Effector CD4-positive, alpha-beta T cell (primary cell): ENCODE measurements around the gene C2CD3.
"Not testable (repeated sequence)": the region's sequence is repeated elsewhere in the genome, so short reads cannot be mapped to it uniquely, and the experiment has no call there.

Experiments
- DNase-seq: peaks from one replicate; pipeline ENCODE4 v3.0.0-alpha.2; 2020

C2CD3 gene

GRCh38 chr11:74066663-74067062, 104.1 kb downstream of the C2CD3 start:
- not testable (repeated sequence) for DNase-seq

GRCh38 chr11:74065534-74065933, 105.3 kb downstream of the C2CD3 start:
- not testable (repeated sequence) for DNase-seq

GRCh38 chr11:74063628-74064027, 107.2 kb downstream of the C2CD3 start:
- DNase-seq: not testable (repeated sequence)

- not testable (repeated sequence) for DNase-seq
These were observed 109.2 kb downstream of the C2CD3 start for GRCh38 chr11:74061599-74061998.

DNA sequence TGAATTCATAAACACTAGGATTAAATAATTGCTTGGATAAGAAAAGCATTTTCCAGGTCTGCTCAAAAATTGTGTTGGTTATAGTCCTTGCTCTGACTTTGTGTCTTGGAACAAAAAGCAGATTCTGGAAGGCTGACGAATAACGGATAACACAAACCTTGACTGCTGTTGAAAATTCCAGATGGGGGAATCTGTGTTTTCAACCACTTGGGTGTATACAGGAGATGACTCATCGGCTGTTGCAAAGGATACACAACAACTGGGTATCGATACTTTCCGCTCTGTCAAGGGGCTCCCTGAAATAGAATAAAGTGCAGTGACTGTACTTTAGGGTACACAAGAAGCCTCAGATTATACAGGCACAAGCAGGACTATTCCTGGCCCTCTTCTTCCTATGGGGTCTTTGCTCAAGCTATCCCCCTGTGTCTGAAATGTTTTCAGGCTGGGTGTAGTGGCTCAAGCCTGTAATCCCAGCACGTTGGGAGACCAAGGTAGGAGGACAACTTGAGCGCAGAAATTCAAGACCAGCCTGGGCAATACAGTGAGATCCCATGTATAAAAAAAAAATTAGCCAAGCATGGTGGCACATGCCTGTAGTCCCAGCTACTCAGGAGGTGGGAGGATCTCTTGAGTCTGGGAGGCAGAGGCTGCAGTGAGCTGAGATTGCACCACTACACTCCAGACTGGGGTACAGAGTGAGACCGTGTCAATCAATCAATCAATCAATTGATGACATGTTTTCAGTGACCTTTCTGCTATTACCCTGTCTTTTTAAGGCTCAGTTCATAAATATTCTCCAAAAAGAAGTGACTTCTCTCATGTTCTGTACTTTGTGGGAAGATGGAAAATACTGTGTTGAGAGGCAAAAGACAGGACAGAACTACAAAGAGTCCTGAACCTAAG, 113.3 kb downstream of the C2CD3 start:
- DNase-seq: no peak

DNA sequence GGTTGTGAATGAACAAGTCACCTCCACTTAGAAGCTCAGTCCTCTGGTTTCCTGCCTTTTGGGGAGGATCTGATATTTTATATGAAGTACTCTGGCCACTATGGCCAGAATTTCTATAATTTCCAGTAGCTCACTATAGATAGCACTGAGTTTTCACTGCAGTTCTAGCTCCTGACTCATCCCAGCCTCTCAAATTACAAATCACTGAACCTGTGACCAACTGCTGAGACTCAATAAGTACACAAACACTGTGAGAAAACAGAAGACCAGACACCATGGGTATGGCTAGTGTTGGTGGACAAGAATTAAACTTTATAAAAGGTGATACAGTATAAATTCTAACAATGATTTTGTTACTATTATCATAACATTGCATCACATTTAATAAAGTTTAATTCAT, 114.9 kb downstream of the C2CD3 start:
- DNase-seq: no peak

- DNase-seq: no peak
These were observed 120.3 kb downstream of the C2CD3 start for GRCh38 chr11:74050465-74050864.

- DNase-seq: no peak
These were observed 121.8 kb downstream of the C2CD3 start for GRCh38 chr11:74048993-74049392.

DNA sequence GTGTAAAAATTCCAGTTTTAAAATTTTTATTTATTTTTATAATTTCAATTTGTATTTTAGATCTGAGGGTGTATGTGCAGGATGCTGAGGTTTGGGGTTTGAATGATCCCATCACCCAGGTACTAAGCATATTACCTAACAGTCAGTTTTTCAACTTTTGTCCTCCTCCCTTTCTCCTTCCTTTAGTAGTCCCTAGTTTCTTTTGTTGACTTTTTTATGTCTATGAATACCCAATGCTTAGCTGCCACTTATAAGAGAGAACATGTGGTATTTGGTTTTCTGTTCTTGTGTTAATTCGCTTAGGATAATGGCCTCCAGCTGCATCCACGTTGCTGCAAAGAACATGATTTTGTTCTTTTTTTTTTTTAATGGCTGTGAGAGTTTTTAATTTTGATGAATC, 126.3 kb downstream of the C2CD3 start:
- DNase-seq: no peak

GRCh38 chr11:74043450-74043849, 127.4 kb downstream of the C2CD3 start:
- no peak for DNase-seq

- no peak for DNase-seq
These were observed 133.5 kb downstream of the C2CD3 start for GRCh38 chr11:74037309-74037708.

DNA sequence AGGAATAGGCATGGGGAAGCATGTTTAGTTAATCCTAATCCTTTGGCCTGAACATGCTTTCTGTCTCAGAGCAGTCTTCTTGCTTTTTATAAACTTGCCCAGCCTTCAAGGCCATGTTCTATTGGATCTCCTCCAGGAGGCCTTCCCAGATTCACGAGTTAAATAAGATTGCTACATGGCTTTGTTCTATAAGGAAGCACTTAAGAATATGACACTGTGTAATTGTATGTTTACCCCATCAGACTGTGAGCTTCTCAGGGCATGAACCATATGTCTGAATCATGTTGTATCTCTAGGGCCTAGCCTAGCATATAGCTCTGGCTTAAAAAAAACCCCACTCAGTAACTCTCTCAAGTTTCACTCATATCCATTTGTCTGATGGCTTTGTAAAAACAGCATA, 135.5 kb downstream of the C2CD3 start:
- DNase-seq: no peak

- no peak for DNase-seq
These were observed 137.8 kb downstream of the C2CD3 start for GRCh38 chr11:74033046-74033445.

DNA sequence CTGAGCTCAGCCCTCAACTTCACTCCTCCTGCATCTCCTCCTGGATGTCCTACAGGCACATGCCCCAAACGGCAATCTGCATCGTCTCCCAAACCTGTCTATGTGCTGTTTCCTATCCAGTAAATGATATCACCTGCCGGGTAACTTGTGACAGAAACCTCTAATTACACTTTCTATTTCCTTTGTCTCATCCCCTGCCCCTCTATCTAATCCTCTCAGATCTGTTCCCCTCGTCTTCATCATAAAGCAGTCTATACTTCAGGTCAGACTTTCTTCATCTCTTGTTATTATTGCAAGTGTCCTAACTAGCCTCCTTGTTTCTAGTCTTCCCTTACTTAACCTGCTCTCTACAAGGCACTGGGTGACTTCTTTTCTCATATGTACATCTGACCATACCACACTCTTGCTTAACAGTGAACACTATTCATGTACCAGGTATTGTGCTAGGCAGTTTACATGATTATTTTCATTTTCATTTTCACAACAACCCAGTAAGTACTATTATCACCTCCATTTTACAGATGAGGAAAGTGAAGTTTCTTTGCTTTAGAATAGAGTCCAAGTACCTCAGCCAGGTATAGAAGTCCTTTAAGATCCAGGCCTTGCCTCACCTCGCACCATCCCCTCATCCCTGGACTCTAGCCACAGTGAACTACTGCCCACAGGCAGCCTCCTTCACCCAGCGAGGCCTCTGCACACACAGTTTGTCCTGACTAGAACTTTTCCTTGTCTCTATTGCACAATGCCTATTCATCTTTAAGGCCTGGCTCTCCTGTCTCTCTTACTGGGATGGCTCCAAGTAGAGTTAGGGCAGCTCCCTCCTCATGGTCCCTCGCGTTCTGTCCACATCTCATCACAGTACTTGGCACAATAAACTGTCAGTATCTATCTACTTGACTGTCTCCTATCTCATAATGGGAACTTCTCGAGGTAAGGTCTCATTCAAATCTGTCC, 139.8 kb downstream of the C2CD3 start:
- DNase-seq: no peak

DNA sequence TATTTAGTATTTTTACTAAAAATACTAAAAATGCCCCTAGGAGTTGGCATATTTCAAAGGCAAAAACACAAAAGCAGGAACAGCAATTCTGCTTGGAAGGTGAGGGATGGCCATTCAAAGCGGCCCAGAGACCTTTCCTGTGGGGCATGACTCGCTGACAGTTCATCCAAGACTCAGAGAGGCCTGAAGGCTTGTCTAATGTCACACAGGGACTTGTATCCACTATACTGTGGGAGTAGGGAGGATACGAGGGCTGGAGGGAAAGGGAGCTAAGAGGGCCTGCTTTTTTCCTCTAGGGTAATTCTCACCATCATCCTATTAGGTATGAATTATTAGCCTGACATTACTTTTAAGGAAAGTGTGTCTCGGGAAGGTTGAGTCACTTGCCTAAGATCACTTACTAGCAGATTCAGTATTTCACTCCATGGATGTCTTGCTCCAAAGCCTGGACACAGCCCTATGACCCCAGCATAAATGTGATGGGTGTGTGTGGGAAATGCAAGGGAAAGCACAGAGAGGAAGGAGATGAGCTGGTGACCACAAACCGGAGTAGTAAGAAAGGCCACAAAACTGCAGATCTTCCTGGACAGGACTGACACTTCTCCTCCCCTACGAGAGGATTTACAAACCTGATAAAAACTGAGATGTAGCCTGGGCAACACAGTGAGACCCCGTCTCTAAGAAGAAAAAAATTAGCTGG, 145.2 kb downstream of the C2CD3 start:
- DNase-seq: no peak

GRCh38 chr11:74024261-74025029, 146.4 kb downstream of the C2CD3 start:
- no peak for DNase-seq

DNA sequence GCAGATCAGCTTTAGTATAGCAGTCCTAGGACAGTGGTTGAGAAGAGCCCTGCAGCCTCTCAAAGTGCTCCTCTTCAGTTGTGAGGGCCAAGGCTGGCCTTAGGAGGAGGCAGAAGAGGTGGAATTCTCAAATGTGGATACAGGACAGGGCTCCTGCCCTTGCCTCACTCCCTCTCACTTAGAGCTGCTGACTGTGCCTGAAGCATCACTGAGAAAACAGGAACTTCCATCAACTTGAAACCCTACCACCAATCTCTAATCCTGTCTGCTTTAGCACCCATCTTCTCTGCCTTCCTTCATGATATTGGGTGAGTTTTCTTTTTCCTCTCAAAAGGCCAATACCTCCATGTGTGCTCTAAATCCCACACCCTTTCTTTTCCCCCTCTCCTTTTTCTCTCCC, 147.5 kb downstream of the C2CD3 start:
- DNase-seq: no peak

GRCh38 chr11:74022546-74022945, 148.3 kb downstream of the C2CD3 start:
- DNase-seq: no peak

DNA sequence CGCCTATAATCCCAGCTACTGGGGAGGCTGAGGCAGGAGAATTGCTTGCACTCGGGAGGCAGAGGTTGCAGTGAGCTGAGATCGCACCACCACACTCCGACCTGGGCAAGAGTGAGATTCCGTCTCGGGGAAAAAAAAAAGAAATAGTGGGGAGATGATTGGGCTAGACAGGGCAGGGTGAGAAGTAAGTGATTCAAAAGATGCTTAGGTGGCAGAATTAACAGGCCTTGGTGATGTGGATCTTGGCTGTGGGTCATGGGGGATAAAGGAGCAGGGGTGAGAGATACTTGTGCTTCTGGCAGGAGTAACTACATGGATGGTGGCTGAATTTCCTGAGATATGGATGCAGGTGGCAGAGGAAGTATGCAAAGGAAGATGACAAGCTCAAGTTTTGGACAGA, 148.8 kb downstream of the C2CD3 start:
- no peak for DNase-seq

GRCh38 chr11:74020539-74020938, 150.3 kb downstream of the C2CD3 start:
- no peak for DNase-seq

DNA sequence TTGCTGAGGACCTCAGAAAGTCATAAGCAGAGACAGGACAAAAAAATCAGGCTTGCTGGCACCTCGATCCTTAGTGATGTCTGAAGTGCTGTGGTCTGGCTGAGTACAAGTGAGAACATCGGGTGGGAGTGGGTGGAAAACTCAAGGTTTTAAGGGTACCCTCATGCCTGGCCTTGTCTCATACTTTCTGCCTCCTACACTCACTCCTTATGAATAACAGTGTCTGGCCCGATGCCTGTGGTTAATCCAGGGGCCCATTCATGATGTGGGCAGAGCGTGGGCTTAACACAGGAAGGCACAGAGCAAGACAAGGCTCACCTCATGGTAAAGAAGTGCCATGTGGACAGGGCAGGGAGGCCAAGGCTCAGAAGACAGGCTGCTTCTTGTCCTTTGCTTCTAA, 150.9 kb downstream of the C2CD3 start:
- DNase-seq: no peak

- DNase-seq: no peak
These were observed 151.6 kb downstream of the C2CD3 start for GRCh38 chr11:74019104-74019738.
